Mesothelial cell of epicardium (in vitro differentiated cells): Measurements from ENCODE around the gene WNT9A. TPM values are rescaled to one million over a fixed set of nuclear protein-coding genes. Genes with fewer than 3 reads are reported as not detected.

Source experiments
- DNase-seq, 2 experiments: peaks; one replicate each; pipeline ENCODE4 v3.0.0; 2021; ENCODE audit warnings: low spot score in 2 of 2; ENCODE audit not compliant: unreplicated experiment in 2 of 2
- H3K27ac Mint-ChIP-seq: 2 replicates; pipeline ENCODE4 v1.8.0; 2021; ENCODE audit warnings: mixed read lengths
- H3K27me3 Mint-ChIP-seq: 2 replicates; pipeline ENCODE4 v1.8.0; 2021; ENCODE audit warnings: low read depth, mixed read lengths
- H3K36me3 Mint-ChIP-seq: 2 replicates; pipeline ENCODE4 v1.8.0; 2021; ENCODE audit warnings: mixed read lengths
- H3K4me1 Mint-ChIP-seq: 2 replicates; pipeline ENCODE4 v1.8.0; 2021; ENCODE audit warnings: mixed read lengths
- H3K4me3 Mint-ChIP-seq: 2 replicates; pipeline ENCODE4 v1.8.0; 2021; ENCODE audit warnings: mild to moderate bottlenecking, moderate library complexity, mixed read lengths
- H3K9me3 Mint-ChIP-seq: 2 replicates; pipeline ENCODE4 v1.8.0; 2021; ENCODE audit warnings: mixed read lengths
- total RNA-seq: library from RNA; stranded (reverse); gene quantifications from 3 replicates; pipeline ENCODE4 v1.2.1, GENCODE V29; 2021
- TF ChIP-seq, protein P1 (sequence below): fragments of 200-600 bp; sonication (generic); IDR thresholded peaks from one replicate; pipeline ENCODE4 v1.5.0; 2021; ENCODE audit warnings: antibody characterized with exemption; ENCODE audit not compliant: unreplicated experiment

WNT9A gene
- total RNA-seq, 1 donor from 2014 or later: 3.9 TPM

DNA sequence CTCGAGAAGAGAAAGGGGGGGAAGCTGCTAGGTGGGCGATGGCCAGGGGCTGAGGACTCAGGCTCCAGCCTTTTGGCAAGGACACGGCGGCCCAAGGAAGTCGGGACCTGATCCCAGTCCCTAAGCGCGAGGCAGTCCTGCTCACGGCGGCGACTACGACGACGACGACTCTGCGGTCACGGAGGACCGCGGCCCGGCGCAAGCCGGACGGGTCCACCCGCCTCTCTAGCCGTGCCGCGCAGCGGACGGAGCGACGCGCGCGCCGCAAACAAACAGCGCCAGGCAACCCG, 401 bp downstream of the WNT9A start:
- Mint-ChIP-seq H3K27me3 (peaks cover 22% of the 10 kb centered on the region), H3K36me3 (no peaks in the 10 kb centered on the region), H3K4me3 (peak overlapping the region; percentile 73), H3K9me3 (no peaks in the 10 kb centered on the region), H3K4me1 (peaks cover 26% of the 10 kb centered on the region), H3K27ac (peak overlapping the region; percentile 76)
- TF ChIP-seq, protein P1, sequence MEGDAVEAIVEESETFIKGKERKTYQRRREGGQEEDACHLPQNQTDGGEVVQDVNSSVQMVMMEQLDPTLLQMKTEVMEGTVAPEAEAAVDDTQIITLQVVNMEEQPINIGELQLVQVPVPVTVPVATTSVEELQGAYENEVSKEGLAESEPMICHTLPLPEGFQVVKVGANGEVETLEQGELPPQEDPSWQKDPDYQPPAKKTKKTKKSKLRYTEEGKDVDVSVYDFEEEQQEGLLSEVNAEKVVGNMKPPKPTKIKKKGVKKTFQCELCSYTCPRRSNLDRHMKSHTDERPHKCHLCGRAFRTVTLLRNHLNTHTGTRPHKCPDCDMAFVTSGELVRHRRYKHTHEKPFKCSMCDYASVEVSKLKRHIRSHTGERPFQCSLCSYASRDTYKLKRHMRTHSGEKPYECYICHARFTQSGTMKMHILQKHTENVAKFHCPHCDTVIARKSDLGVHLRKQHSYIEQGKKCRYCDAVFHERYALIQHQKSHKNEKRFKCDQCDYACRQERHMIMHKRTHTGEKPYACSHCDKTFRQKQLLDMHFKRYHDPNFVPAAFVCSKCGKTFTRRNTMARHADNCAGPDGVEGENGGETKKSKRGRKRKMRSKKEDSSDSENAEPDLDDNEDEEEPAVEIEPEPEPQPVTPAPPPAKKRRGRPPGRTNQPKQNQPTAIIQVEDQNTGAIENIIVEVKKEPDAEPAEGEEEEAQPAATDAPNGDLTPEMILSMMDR: no peak
- no peak for DNase-seq

DNA sequence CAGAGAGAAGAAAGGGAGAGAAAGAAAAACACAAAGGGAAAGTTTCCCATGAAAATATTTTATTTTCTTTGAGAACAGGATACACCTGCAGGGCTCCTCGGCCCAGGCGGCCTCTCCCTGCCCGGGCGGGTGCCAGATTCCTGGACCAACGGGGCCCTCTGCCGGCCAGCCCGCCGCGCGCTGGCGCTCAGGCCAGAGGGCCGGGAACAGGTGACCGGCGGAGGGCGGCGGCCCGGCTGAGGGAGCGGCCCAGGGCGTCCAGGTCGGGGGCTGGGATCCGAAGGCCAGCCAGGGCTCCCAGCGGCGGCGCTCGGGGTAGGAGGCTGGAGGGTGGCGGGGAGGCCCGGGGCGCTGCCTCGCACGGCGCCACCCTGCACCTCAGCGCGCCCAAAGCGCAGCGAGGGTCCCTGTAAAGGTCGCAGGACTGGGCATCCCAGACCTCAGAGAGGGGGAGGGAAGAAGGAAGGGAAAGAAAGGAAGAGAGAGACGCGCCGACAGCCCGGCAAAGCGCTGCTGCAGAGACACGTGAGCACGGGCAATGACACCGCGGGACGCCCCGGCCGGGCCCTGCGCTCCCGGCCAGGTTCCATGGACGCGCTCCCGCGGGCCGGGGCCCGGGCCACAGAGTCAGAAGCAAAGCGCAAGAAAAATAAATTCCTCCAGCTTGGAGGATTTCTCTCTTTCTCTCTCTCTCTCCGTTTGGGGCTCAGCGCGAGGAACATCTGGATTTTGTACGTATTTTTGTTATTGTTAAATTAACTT, 927 bp downstream of the WNT9A start:
- H3K4me3 Mint-ChIP-seq: peak overlapping the region; percentile 73
- H3K4me1 Mint-ChIP-seq: peaks cover 26% of the 10 kb centered on the region
- peak; percentile 72 to 84 for DNase-seq
- TF ChIP-seq, protein P1: peak; percentile 83
- no peaks in the 10 kb centered on the region for H3K9me3 Mint-ChIP-seq
- H3K27ac Mint-ChIP-seq: peak overlapping the region; percentile 76
- H3K27me3 Mint-ChIP-seq: peaks cover 20% of the 10 kb centered on the region
- no peaks in the 10 kb centered on the region for H3K36me3 Mint-ChIP-seq

DNA sequence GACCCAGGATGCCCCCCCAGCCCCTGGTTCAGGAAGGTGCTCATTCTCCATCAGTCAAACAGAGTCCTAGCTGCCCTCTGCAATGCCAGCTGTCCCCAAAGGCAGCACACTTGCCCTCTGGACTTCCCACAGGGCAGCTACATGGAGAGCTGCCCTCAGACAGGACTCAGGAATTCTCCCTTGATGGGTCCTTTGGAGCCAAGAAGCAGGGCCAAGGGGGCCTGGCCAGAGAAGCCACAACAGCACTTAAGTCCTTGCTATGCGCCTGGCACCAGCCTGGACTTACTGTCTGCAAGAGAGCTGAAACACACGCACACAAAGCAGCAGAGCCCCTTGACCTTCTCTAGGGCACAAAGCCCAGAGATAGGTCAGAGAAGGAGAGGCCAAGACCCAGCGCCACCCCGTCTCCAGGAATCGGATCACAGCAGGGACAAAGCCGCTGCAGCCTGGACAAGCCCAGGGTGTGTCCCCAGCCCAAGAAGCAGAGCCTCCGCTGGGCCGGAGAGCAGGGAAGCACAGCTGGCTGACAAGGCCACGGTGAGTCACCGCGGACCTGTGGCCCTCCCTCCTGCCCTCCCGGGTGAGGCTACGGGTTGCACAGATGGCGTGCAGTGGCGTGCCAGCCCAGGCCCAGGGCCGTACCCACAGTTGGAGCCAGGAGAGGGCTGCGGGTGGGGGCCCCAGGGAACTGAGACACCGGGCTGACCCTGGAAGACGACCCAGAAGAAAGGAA, 1.7 kb downstream of the WNT9A start:
- Mint-ChIP-seq H3K36me3 (no peaks in the 10 kb centered on the region), H3K27ac (peak overlapping the region; percentile 61)
- DNase-seq: peak in 1 of 2 experiments; percentile 49

DNA sequence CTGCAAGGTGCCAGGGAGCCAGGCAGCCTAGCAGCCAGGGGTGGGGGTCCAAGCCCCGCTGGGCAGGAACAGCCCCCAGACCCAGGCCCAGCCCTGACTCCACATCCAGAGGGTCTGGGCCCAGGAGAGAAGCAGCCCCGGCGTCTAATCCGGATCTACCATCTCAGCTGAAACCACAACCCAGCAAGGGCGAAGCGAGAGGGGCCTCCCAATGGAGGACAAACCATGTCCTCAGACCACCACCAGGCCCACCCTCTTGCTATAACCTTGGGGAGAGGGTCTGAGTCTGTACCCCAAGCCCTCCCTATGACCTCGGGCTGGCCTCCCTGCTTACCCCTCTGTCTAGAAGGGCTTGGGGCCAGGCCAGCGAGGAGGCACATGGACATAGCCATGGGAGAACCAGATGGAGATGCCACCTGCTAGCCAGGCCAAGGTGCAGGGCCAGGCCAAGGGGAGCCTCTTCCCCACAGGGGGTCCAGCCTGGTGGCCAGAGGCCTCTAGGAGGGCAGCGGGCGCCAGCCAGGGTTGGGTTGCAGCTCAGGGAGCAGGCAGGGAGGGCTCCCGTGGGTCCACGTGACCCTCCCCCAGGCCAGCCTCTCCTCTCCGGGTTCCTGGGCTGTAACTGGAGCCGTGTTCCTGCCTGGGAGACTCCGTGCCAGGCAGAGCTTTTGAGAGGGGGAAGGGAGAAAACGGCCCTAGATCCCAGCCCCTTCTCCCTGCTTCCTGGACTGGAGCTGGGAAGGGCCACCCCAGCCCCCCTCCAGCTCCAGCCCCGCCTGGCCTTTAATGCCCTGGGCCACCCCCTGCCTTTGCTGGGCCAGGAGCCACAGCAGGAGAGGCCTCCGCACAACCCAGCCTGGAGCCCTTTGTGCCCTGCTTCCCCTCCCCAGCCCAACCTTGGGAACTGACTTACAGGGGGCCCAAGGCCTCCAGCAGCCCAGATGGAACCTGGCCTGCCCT, 2.5 kb downstream of the WNT9A start:
- TF ChIP-seq, protein P1: no peak
- H3K4me3 Mint-ChIP-seq: peak overlapping the region; percentile 63
- H3K27ac Mint-ChIP-seq: peak overlapping the region; percentile 61
- H3K36me3 Mint-ChIP-seq: no peaks in the 10 kb centered on the region
- peak in 1 of 2 experiments; percentile 42 for DNase-seq
- H3K9me3 Mint-ChIP-seq: no peaks in the 10 kb centered on the region
- peaks cover 17% of the 10 kb centered on the region for H3K27me3 Mint-ChIP-seq
- H3K4me1 Mint-ChIP-seq: peaks cover 26% of the 10 kb centered on the region

More for the DNA sequence above, 1.7 kb downstream of the WNT9A start:
- Mint-ChIP-seq H3K27me3 (peaks cover 19% of the 10 kb centered on the region), H3K4me1 (peaks cover 26% of the 10 kb centered on the region), H3K9me3 (no peaks in the 10 kb centered on the region), H3K4me3 (peak overlapping the region; percentile 63)
- TF ChIP-seq, protein P1: no peak

DNA sequence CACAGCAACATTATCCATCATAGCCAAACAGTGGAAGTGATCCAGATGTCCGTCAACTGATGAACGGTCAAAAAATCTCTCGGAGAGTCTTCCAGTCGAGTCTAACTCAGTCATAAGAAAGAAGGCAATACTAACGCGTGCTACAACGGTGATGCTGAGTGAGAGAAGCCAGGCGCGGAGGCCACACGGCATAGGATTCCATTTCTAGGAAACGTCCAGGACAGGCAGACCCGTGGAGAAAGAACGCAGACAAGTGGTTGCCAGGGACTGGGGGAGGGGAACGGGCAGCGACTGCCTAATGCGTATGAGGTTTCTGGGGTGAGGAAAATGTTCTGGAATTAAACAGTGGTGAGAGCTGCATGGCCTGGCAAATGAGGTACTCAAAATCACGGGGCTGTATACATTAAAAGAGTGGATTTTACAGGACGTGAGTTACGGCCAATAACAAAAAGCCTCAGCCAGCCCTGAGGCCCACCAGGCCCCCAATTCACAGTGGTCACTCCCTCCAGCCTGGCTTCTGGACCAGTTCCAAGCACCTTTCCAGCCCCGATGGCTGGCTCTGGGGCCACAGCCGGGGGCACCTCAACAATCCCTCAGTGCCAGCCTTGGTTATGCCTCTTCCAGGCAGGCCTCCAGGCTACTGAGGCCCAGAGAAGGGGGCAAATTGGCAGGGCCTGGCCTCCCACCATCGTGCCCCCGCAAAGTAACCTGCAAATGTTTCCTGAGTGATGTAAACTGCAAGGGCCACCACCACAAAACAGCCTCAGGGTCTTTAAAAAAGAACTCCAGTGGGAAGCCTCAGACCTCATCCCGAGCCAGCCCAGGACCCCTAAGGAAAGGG, 3.4 kb downstream of the WNT9A start:
- H3K4me3 Mint-ChIP-seq: no peak overlapping the region
- peaks cover 26% of the 10 kb centered on the region for H3K4me1 Mint-ChIP-seq
- no peaks in the 10 kb centered on the region for H3K9me3 Mint-ChIP-seq
- peak in 1 of 2 experiments; percentile 30 for DNase-seq
- peaks cover 14% of the 10 kb centered on the region for H3K27me3 Mint-ChIP-seq
- H3K36me3 Mint-ChIP-seq: no peaks in the 10 kb centered on the region
- peak overlapping the region; percentile 9 for H3K27ac Mint-ChIP-seq
- TF ChIP-seq, protein P1: no peak
